Calu3 (cell line): Measurements from ENCODE around the gene ESR1. TPM values are rescaled to one million over a fixed set of nuclear protein-coding genes. Genes with fewer than 3 reads are reported as not detected.
"Not testable (repeated sequence)": the region's sequence is repeated elsewhere in the genome, so short reads cannot be mapped to it uniquely, and the experiment has no call there.

ENCODE experiments used
- BruUV-seq: library from RNA; stranded (reverse); fragments of 400-500 nt; replicated peaks from 2 replicates; lab custom pipeline; 2021; lab: Mats Ljungman, UMichigan
- CTCF ChIA-PET: fragments of 300-600 bp; sonication (Branson Sonifier 250); formaldehyde crosslinking; loops from one replicate; lab custom pipeline; 2022; ENCODE audit warnings: antibody characterized with exemption; lab: Charles Lee
- DNase-seq: peaks from one replicate; pipeline ENCODE4 v3.0.0; 2022
- H3K27ac Mint-ChIP-seq: one replicate; pipeline ENCODE4 v1.8.0; 2022; ENCODE audit warnings: mixed read lengths; ENCODE audit not compliant: unreplicated experiment
- H3K27me3 Mint-ChIP-seq: one replicate; pipeline ENCODE4 v1.8.0; 2022; ENCODE audit warnings: mixed read lengths; ENCODE audit not compliant: unreplicated experiment
- H3K36me3 Mint-ChIP-seq: one replicate; pipeline ENCODE4 v1.8.0; 2022; ENCODE audit warnings: mild to moderate bottlenecking, moderate library complexity, mixed read lengths; ENCODE audit not compliant: insufficient read depth, unreplicated experiment
- H3K4me1 Mint-ChIP-seq: one replicate; pipeline ENCODE4 v1.8.0; 2022; ENCODE audit warnings: mild to moderate bottlenecking, low read depth, mixed read lengths; ENCODE audit not compliant: unreplicated experiment
- H3K4me3 Mint-ChIP-seq: one replicate; pipeline ENCODE4 v1.8.0; 2022; ENCODE audit warnings: mild to moderate bottlenecking, low read depth, moderate library complexity, mixed read lengths; ENCODE audit not compliant: unreplicated experiment
- H3K9me3 Mint-ChIP-seq: one replicate; pipeline ENCODE4 v1.8.0; 2022; ENCODE audit warnings: low read depth, mixed read lengths; ENCODE audit not compliant: unreplicated experiment
- intact Hi-C: fragments of 100-400 bp; cut with micrococcal nuclease; formaldehyde crosslinking; loops from one replicate; pipeline ENCODE4 v1.10.0; 2022; ENCODE audit not compliant: unreplicated experiment
- total RNA-seq: library from RNA; stranded (reverse); gene quantifications from 2 replicates; pipeline ENCODE4 v1.2.3, GENCODE V29; 2022
- TF ChIP-seq, protein P1 (sequence below): fragments of 200-600 bp; IDR thresholded peaks from one replicate; pipeline ENCODE4 v1.8.0; 2022; ENCODE audit warnings: antibody characterized with exemption; ENCODE audit not compliant: unreplicated experiment

ESR1 gene
- total RNA-seq, 1 experiment from 2014 or later, result 0.50 TPM

DNA sequence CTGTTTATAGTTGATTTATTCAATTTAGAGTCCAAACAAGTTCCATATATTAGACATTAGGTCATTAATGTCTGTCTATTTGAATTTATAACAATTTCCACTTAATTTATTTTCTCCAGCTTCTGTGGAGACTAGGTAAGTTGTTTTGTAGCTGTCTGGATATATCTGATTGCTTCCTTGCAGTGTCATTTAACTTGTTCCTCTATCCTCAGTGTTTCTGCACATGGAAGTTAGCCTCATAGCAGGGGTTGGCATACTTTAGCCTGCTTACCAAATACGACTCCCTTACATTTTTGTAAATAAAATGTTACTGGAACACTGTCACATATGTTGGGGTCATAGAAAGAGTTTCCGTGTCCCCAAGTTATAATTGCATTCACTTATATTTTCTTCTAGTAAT, 216.1 kb downstream of the ESR1 start:
- H3K4me3 Mint-ChIP-seq, result no peak overlapping the region
- no peak for DNase-seq
- no peaks in the 10 kb centered on the region for H3K27me3 Mint-ChIP-seq
- no peaks in the 10 kb centered on the region for H3K4me1 Mint-ChIP-seq
- no TSS peak for BruUV-seq
- H3K9me3 Mint-ChIP-seq, result peaks cover 6% of the 10 kb centered on the region
- CTCF ChIA-PET, result no interaction called here
- intact Hi-C loops, result no loop called here
- TF ChIP-seq, protein P1, sequence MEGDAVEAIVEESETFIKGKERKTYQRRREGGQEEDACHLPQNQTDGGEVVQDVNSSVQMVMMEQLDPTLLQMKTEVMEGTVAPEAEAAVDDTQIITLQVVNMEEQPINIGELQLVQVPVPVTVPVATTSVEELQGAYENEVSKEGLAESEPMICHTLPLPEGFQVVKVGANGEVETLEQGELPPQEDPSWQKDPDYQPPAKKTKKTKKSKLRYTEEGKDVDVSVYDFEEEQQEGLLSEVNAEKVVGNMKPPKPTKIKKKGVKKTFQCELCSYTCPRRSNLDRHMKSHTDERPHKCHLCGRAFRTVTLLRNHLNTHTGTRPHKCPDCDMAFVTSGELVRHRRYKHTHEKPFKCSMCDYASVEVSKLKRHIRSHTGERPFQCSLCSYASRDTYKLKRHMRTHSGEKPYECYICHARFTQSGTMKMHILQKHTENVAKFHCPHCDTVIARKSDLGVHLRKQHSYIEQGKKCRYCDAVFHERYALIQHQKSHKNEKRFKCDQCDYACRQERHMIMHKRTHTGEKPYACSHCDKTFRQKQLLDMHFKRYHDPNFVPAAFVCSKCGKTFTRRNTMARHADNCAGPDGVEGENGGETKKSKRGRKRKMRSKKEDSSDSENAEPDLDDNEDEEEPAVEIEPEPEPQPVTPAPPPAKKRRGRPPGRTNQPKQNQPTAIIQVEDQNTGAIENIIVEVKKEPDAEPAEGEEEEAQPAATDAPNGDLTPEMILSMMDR, result no peak
- H3K27ac Mint-ChIP-seq, result no peak overlapping the region
- no peaks in the 10 kb centered on the region for H3K36me3 Mint-ChIP-seq

DNA sequence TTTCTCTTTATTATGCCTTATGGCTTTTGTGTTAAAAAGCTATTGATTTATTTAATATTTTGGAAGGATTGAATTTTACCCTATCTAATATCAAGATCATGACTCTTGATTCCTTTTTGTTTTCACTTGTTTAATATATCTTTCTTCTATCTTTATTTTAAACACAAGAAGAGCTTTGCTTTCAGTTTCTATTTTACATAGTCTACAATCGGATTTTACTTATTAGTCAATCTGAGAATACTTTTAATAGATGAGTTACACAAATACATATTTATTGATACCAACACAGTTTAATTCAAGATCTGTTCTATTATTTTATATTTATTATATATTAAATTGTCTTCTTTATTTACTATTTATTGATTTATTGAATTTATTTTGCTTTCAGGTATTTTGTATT, 218.8 kb downstream of the ESR1 start:
- no peak for DNase-seq
- no peaks in the 10 kb centered on the region for H3K4me1 Mint-ChIP-seq
- no peak overlapping the region for H3K27ac Mint-ChIP-seq
- CTCF ChIA-PET, result no interaction called here
- intact Hi-C loops, result no loop called here
- H3K4me3 Mint-ChIP-seq, result no peak overlapping the region
- peaks cover 6% of the 10 kb centered on the region for H3K9me3 Mint-ChIP-seq
- no peaks in the 10 kb centered on the region for H3K27me3 Mint-ChIP-seq
- BruUV-seq, result no TSS peak
- TF ChIP-seq, protein P1, result no peak
- H3K36me3 Mint-ChIP-seq, result no peaks in the 10 kb centered on the region

DNA sequence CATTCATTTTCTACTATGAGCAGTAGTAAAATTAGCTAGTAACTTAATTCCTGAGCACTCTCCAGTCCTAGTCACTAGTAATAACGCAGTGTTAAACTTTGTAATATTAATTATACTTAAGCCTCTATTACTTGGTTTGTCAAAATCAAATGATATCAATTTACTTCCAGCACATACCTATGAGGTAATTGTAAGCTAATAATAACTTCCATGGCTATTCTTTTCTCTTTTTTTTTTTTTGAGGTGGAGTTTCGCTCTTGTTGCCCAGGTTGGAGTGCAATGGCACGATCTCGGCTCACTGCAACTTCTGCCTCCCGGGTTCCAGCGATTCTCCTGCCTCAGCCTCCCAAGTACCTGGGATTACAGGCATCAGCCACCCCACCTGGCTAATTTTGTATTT, 219.3 kb downstream of the ESR1 start:
- BruUV-seq, H3K4me3 Mint-ChIP-seq, H3K36me3 Mint-ChIP-seq, CTCF ChIA-PET, H3K27ac Mint-ChIP-seq, H3K27me3 Mint-ChIP-seq, DNase-seq, H3K9me3 Mint-ChIP-seq, H3K4me1 Mint-ChIP-seq, intact Hi-C loops: not testable (repeated sequence)

DNA sequence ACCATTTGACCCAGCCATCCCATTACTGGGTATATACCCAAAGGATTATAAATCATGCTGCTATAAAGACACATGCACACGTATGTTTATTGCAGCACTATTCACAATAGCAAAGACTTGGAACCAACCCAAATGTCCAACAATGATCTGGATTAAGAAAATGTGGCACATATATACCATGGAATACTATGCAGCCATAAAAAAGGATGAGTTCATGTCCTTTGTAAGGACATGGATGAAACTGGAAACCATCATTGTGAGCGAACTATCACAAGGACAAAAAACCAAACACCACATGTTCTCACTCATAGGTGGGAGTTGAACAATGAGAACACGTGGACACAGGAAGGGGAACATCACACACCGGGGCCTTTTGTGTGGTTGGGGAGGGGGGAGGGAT, 226.3 kb downstream of the ESR1 start:
- intact Hi-C loops, CTCF ChIA-PET, DNase-seq, H3K9me3 Mint-ChIP-seq, H3K27ac Mint-ChIP-seq, BruUV-seq, H3K4me3 Mint-ChIP-seq, H3K27me3 Mint-ChIP-seq, H3K4me1 Mint-ChIP-seq, H3K36me3 Mint-ChIP-seq: not testable (repeated sequence)

DNA sequence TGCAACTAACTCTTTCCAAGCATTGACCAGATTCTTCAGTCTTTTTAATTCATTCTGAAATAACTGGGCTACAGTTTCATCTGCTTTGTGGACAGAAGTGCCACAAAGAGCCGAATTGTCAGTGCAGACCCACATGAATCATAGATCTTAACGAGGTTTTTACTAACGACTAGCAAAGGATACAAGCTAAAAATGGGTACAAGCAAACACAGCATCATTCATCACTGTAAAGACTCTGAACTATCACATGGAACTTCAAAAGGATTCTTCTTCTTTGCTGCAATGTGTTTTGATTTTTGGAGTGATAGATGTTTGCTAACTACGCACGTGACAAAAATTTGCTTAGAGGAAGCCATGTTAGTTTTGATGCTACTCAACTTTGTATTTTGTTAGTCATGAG, 227.1 kb downstream of the ESR1 start:
- intact Hi-C loops, result no loop called here
- DNase-seq, result no peak
- Mint-ChIP-seq H3K4me1 (no peaks in the 10 kb centered on the region), H3K27ac (no peak overlapping the region), H3K4me3 (no peak overlapping the region), H3K36me3 (no peaks in the 10 kb centered on the region), H3K27me3 (no peaks in the 10 kb centered on the region), H3K9me3 (no peaks in the 10 kb centered on the region)
- CTCF ChIA-PET, result no interaction called here
- TF ChIP-seq, protein P1, result no peak
- no TSS peak for BruUV-seq
